ENCODE measurements around the gene PPP1R15B.

Gene PPP1R15B

DNA sequence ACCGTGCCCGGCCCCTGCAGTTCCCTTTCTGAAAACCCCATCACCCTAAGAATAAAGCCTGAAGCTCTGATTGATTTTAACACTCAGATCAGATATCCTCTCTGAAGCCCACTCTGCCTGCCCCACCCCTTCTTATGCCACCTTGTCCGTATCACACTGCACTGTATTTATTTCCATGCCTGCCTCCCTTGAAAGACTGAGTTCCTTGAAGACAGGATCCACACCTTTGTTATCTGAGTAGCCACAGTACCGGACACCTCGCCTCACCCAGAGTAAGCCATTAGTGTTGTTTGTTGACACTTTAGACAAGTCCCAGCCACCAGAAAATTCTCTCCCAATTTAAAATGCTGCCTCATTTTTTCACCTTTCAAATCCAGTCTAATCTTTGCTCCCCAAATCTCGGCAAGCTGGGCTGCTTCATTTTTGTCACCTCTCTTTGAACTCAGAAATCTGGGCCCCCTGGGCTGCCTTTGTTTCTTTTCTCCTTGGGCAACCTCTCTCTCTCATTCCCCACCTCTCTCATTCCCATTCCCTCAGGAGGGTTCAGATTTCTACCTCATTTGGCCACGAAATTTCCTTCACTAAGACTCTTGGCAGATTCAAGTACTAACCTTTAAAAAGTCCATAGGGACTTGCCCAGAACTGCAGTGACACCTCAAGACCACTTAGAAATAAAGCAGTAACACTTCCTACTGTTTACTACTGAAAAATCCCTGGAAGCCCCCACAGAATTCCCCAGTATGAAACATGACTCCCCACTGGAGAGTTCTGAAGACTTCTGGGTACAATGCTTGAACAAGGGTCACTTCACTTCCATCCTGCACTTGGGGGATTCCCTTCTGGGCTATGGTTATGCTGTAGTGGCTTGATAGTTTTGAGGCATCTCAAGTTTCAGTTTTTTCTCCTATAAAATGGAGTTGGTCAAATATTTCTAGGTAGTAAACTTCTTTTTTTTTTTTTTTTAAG, 8.7 kb upstream of the PPP1R15B start:
- no peak for DNase-seq (ENCODE audit: low read depth)

DNA sequence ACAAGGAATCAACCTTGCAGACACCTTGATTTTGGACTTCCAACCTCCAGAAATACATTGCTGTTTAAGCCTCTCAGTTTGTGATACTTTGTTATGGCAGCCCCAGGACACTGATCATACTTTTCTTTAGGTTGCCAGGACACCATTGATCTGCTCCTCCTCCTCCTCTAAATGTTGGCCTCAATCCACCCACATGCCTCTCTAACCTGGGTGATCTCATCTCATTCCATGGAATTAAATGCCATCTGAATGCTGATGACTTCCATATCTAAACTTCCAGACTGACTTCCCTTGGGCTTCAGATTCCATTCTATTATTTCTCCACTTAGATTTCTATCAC, 7.4 kb upstream of the PPP1R15B start:
- DNase-seq (ENCODE audit: low read depth): peak; percentile 80

DNA sequence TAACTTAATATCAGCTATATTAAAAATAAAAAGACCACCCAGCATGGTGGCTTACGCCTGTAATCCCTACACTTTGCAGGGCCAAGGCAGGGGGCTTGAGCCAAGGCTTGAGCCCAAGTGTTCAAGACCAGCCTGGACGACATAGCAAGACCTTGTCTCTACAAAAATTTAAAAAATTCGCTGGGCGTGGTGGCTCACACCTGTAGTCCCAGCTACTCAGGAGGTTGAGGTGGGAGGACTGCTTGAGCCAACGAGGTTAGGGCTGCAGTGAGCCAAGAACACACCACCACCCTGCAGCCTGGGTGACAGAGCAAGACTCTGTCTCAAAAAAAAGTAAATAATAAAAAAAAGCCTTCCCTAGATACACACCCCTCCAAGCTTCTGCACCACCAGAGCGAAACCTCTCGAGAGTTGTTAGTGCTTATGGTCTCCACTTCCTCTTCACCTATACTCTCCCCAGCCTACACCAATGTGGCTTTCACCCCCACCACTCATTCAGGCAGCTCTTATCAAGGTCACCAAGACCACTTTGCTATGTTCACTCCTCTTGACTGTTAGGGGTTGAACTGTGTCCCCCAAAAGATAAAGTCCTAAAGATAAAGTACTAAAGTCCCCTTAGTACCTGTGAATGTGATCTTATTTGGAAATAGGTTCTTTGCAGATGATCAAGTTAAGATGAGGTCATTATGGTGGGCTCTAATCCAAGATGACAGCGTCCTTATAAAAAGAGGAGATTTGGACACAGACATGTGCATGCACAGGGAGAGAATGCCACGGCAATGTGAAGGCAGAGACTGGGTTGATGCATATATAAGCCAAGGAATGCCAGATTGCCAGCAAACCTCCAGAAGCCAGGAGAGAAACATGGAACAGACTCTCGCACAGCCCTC, 6.8 kb upstream of the PPP1R15B start:
- DNase-seq (ENCODE audit: low read depth): peak; percentile 77

DNA sequence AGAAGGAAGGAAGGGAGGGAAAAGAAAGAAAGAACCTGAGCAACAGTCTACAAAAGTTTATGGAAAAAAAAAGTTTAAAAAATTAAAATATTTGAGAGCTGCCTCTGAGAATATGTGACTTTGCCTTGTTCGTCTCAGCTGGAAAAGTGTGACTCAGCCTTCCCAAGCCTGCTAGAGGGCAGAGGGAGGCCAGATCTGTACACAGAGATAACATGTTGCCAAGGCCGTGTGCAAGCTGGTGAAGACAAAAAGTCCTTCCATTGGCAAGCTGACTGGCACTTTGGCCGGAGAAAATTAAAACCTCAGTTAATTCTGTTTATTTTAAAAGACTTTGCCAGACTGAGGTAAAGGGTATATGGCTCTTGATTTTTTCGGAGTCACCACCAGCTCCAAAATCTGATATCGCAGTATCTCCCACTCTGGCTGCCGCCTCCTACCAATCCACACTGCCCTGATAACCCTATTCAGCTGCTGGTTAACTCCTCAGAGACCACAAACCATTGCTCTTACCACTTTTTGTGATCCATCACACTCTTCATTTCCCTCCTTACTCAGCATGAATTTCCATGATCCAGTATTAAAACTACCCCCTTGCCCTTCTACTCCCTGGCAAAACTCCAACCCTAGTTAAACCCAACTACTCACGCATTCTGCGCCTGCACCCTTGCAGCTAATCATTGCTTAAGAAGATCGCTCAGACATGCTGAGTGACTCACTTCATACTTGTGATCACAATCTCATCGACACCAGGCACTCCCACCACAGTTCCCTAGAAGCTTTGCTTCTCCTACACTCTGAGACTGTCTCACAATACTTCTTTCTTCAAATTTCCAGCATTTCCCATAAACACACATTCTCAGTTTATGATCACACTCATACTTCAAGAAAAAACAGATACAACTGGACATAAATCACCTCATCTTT, 5.7 kb upstream of the PPP1R15B start:
- DNase-seq (ENCODE audit: low read depth): peak; percentile 100

DNA sequence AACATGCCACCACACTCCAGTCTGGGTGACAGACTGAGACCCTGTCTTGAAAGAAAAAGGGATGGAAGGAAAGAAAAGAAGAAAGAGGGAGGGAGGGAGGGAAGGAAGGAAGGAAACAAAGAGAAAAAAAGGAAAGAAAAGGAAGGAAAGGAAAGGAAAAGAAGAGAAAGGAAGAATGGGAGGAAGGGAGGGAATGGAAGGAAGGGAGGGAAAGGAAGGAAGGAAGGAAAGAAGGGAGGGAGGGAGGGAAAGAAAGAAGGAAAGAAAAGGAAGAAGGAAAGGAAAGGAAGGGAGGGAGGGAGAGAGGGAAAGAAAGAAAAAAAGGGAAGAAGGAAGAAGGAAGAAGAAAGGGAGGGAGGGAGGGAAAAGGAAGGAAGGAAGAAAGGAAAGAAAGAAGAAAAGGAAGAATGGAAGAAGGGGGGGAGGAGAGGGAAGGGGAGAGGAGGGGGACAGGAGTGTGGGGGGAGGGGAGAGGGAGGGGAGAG, 5.0 kb upstream of the PPP1R15B start:
- no peak for DNase-seq (ENCODE audit: low read depth)

DNA sequence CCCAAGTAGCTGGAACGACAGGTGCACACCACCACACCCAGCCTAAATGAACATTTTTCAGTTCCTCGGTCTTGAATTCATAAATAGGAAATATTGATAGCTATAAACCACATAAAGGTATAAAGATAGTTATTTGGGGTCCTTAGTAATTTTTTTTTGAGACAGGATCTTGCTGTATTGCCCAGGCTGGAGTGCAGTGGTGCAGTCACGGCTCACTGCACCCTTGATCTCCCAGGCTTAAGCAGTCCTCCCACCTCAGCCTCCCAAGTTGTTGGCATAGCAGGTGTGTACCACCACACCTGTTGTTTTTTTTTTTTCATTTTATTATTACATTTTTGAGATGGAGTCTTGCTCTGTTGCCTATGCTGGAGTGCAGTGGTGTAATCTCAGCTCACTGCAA, 3.7 kb upstream of the PPP1R15B start:
- no peak for DNase-seq (ENCODE audit: low read depth)

DNA sequence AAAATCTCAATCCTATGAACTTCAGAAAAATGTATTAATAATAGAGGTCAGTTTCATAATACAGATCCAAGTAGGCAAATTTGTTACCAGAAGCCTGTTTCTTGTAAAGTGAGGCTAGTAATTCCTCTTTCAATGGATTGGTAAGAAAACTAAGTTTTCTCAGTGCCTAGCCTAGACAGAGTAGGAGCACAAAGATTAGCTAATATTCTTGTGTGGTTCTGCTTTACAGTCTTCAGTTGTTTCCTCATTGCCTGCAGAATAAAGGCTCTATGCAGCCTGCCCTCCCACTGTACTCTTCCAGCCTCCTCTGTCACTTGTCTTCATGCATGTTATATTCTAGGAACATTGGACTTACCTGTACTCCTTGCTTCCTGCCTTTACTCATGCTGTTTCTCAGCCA, 2.4 kb upstream of the PPP1R15B start:
- no peak for DNase-seq (ENCODE audit: low read depth)

DNA sequence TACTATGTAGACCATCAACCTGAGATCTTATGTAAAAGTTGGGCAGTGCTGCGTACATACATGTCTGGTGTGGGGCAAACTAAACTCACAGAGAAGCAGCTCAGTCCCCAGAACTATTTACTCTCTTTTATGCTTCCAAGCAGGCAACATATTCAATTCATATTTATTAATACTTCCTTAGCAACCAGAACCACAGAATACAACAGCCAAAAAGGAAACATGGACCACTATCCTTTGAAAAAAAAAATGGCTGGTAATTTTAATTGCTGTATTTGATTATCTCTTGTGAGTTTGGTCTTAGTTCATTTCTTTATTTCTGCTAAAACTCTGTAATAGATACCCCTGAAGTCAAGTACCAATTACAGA, 1.5 kb upstream of the PPP1R15B start:
- no peak for DNase-seq (ENCODE audit: low read depth)

DNA sequence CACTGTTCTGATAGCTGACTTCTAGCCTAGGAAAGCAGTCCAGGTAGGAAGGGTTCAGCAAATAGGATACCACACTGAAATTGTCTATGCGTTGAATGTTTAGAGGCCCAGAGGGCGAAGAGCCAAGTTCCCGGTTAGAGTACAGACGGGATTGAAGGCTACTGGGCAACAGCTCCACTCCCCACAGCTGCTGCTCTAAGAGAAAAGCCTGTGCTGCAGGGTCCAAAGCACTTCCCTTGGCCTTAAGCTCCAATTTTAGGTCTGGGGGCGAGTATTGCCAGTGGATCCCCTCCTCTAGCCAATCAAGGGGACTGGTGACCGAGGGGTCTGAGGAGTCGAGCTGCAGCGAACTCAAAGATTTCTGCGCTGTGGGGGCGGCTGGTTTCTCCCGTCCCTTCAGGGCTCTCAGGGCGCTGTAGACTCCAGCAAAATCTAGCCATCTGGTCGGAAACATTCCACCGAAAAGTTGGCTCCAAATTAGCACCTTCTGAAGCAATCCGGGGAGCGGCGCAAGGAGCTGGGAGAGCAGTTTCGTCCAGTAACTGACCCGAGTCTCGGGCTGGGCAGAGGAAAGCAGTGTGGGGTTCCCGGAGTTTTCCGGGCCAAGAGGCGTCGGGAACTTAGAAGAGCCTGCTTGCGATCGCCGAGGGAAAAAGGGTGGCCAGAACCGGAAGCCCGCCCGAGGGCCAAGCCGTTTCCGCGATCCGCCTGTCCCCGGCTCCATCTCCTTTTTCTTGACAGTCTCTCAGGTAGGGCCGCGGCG, 748 bp downstream of the PPP1R15B start:
- peak; percentile 60 for DNase-seq (ENCODE audit: low read depth)

DNA sequence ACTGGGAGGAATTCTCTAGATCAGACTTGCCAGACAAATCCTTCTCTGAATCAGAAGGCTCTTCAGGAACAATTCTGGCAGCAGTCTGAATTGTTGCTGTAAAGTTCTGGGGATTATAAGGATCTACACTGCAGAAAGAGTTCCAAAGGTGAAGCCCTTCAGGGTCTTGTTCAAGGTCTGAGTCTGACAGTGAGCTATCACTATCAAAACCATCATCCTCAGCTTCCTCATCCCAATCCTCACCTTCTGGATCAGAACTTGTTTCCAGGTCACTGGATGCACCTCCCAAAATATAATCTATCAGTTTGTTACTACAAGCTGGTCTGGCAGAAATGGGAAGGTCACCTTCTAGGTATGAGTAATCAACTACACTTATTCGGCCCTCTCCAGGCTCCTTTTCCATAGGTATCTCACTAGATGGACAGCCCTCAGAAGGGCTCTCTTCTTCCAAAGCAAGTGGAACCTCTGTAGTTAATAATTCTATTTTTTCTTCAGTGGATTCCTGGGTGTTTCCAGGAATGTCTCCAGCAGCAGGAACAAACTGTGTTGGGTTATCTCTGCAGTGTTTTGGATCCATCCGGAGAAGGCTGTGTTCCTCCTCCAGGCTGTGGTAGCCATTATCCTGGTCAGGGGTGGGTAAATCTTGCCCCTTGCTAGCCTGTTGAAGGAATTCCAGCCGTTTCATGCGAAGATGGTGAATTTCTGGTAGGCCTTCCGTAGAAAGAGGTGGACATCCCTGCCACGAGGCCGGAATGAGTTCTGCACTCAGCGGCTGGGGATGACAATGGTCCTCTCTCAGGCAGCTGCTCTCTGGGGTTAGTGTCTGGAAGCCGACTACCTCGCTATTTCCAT, 1.6 kb downstream of the PPP1R15B start:
- no peak for DNase-seq (ENCODE audit: low read depth)

DNA sequence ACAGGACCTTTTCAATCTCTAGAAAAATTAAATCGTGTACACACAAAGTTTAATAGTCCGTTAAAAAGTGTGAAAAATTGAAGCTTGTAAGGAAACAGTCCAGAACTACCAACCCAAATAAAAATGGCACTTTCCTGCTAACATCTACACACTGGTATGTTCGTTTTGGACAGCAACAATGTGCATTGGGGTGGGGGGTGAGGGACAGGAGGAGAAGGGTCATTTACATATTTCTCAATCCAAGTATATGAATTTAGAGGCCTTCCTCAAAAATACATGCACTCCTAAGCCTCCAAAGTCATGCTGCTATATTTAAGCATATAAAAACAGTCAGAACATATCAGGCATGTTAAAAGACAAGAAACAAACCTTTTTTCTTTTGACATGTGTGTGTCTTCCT, 2.5 kb downstream of the PPP1R15B start:
- DNase-seq (ENCODE audit: low read depth): peak; percentile 32

DNA sequence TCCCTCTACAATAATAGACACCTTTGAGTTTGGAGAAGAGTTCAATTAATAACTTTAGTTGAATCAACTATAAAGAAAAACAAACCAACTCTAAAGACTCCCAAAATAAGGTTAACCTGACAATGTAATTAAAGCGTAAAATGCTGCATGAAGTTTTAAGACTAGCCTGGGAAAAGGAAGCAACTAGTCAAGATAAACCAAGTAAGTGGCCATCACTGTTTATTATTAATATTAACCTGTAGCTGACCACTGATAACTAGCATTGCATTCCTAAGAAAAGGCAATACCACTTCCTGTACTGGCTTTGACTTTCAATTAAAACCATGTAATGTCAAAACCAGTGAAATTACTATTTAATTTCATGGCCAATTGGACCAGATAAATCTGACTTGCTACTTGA, 3.0 kb downstream of the PPP1R15B start:
- no peak for DNase-seq (ENCODE audit: low read depth)

DNA sequence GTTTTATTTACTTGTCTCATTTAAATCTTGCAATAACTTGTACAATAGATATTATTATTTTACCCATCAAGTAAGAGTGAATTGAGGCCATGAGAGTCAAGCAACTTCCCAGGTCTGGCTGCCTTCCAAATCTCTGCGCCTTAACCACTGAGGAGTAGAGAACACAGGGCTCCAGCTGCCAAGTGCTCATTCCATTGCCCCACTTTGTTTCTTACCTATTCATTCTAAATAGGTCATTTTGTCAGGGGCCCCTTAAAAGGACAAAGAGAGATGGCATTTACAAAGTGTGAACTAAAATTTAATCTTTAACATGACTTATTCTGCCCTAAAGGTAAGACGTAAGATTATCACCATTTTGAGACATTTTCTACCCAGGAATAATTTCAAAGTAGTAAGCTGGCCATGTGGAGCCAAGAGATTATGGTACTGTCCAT, 3.5 kb downstream of the PPP1R15B start:
- DNase-seq (ENCODE audit: low read depth): peak; percentile 75

DNA sequence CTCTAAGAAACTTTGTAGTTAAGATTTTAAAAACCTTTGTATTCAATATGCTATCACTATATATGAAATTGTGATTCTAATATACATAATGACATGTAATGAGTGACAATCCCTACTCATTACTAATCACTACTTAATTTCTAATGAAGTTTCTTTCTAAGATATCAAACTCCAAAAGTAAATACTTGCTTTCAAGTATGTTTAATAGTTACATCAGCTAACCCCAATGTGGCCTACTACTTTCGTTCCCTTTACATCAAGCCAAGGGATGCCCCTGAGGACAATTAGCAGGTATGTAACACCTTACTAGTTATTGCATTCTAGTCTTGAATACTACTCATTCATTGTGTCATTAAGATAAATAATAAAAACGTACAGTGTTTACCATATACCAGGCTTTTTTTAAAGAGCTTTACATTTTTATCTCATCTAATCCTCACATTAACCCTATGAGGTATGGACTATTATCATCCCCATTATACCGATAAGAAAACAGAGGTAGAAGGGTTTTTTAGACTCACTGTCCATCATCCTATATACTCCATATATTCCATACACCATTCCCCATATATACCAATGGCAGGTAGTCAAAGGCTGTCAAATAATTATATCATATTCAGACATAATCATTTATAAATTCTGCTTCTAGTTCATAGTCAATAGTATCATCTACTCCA, 4.2 kb downstream of the PPP1R15B start:
- DNase-seq (ENCODE audit: low read depth): no peak

DNA sequence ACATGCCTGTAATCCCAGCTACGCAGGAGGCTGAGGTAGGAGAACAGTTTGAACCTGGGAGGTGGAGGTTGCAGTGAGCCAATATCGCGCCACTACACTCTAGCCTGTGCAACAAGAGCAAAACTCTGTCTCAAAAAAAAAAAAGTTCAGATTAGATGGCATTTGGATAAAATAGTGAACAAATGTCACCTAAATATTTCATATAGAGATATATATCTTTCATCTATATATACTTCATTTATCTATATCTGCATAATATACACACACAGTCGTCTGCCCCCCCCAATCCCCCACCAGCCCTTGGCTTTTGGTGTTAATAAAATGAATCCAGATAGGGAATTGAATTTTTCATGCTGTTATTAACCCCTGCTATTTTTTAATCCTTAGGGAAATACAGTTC, 5.0 kb downstream of the PPP1R15B start:
- DNase-seq (ENCODE audit: low read depth): no peak

DNA sequence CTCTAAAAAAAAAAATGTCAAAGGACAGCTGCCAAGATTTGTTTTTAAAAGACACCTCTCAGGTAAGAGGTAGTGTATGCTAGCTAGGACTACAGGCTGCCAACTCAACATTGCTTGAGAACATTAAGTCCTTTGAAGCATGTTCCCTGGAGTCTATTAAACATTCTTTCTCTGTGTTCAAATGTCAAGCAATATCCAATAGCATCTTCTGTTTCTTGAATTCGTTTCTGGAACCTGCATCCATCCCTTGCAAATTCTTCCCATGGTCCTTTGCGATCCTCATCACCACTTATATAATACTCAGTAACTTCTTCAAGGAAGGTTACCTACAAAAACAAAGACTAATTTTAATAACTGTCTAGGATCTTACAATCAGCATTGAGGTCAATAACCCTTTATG, 5.6 kb downstream of the PPP1R15B start:
- peak; percentile 10 for DNase-seq (ENCODE audit: low read depth)

DNA sequence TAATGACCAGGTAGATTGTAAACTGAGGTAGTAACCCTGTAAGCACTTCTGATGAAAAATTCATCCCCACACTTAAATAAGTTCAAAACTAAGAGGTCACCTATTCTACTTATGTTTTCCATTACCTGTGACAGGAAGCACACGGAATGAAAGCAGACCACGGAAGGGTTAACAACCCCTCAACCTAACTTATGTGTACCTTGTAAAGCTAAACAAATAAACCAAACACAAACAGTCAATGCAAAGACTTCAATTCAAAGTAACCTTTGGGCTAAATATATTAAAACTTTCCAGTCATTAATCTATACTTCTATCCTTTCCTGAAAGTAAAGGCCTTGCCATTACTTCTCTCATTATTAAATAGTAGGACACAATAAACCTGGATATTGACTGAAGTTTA, 7.0 kb downstream of the PPP1R15B start:
- DNase-seq (ENCODE audit: low read depth): no peak

DNA sequence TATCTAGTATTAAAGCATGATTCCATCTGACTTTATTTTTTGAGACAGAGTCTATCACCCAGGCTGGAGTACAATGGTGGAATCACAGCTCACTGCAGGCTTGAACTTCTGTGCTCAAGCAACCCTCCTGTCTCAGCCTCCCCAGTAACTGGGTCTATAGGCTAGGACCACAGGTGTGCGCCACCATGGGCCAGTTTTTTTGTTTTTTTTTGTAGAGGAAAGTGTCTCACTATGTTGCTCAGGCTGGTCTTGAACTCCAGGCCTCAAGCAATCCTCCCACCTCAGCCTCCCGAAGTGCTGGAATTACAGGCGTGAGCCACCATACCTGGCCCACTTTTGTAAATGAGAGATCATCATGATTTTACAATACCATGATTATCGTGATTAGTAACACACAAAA, 9.2 kb downstream of the PPP1R15B start:
- no peak for DNase-seq (ENCODE audit: low read depth)

DNA sequence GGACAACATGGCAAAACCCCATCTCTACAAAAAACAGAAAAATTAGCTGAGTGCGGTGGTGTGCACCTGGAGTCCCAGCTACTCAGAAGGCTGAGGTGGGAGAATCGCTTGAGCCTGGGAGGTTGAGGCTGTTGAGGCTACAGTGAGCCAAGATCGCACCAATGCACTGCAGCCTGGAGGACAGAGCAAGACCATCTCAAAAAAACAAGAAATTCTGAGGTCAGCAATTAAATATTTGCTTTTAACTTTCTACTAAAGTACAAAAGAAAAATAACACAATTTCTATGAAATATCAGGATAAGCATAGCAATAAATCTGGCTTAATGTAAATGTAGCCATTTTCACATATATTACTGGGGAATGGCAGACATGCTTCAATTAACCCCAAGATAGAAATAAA, 9.9 kb downstream of the PPP1R15B start:
- DNase-seq (ENCODE audit: low read depth): no peak
